IMR-90 (cell line): ENCODE results near the gene MAPK8IP3. TPM values are rescaled to one million over a fixed set of nuclear protein-coding genes. Genes with fewer than 3 reads are reported as not detected.

Source experiments
- ATAC-seq: fragments of 200-7000 bp; cut with Tn5 transposase; 2 replicates; pipeline ENCODE4 v1.9.1; 2020; ENCODE audit warnings: low read depth, mild to moderate bottlenecking, moderate library complexity
- BruUV-seq: library from RNA; stranded (reverse); fragments of 400-500 nt; replicated peaks from 2 replicates; lab custom pipeline; 2021; lab: Mats Ljungman, UMichigan
- CTCF ChIA-PET: fragments of 300-600 bp; formaldehyde crosslinking; extraction: SDS; loops from one replicate; lab custom pipeline; 2021; ENCODE audit warnings: antibody characterized with exemption; lab: Yijun Ruan, JAX
- POLR2A ChIA-PET: fragments of 300-600 bp; sonication (Branson Sonifier 250); formaldehyde crosslinking; loops from one replicate; lab custom pipeline; 2022; ENCODE audit warnings: antibody characterized with exemption; ENCODE audit not compliant: unreplicated experiment; lab: Charles Lee
- DNase-seq: peaks from one replicate; pipeline ENCODE4 v3.0.0; 2013
- H2AFZ ChIP-seq: replicated peaks from 2 replicates; pipeline ENCODE3; 2013; ENCODE audit warnings: low read length, mild to moderate bottlenecking; ENCODE audit not compliant: poor library complexity
- H2AK5ac ChIP-seq: 2 replicates; pipeline ENCODE4 v1.6.1; 2013; ENCODE audit warnings: low read depth, low read length, inconsistent platforms
- H2AK9ac ChIP-seq: replicated peaks from 2 replicates; pipeline ENCODE3; 2013; ENCODE audit warnings: mild to moderate bottlenecking, low read depth, low read length, moderate library complexity; ENCODE audit not compliant: poor library complexity
- H2BK120ac ChIP-seq: 2 replicates; pipeline ENCODE4 v1.6.1; 2013; ENCODE audit warnings: low read depth, low read length, inconsistent platforms
- H2BK15ac ChIP-seq: 3 replicates; pipeline ENCODE4 v1.6.1; 2013; ENCODE audit warnings: low read depth, low read length, inconsistent platforms
- H2BK20ac ChIP-seq: 2 replicates; pipeline ENCODE4 v1.6.1; 2013; ENCODE audit warnings: low read depth, mild to moderate bottlenecking, inconsistent platforms, low read length, moderate library complexity
- H2BK5ac ChIP-seq: 2 replicates; pipeline ENCODE4 v1.6.1; 2013; ENCODE audit warnings: mild to moderate bottlenecking, low read depth, low read length, inconsistent platforms; ENCODE audit not compliant: poor library complexity, severe bottlenecking
- H3K14ac ChIP-seq: replicated peaks from 2 replicates; pipeline ENCODE4 v1.6.1; 2013; ENCODE audit warnings: low read depth, low read length, inconsistent platforms
- H3K18ac ChIP-seq: 2 replicates; pipeline ENCODE4 v1.6.1; 2013; ENCODE audit warnings: low read depth, low read length, control low read depth
- H3K23ac ChIP-seq: 2 replicates; pipeline ENCODE4 v1.6.1; 2013; ENCODE audit warnings: low read depth, low read length, inconsistent platforms
- H3K27ac ChIP-seq: 2 replicates; pipeline ENCODE4 v1.5.1; 2013; ENCODE audit warnings: mild to moderate bottlenecking, control low read depth, low read length; ENCODE audit not compliant: insufficient read depth
- H3K27me3 ChIP-seq: 2 replicates; pipeline ENCODE4 v1.6.1; 2013; ENCODE audit warnings: low read length; ENCODE audit not compliant: control insufficient read depth, insufficient read depth
- H3K36me3 ChIP-seq: 2 replicates; pipeline ENCODE4 v1.6.1; 2013; ENCODE audit warnings: low read length, mixed read lengths; ENCODE audit not compliant: control insufficient read depth, insufficient read depth
- H3K4ac ChIP-seq: 2 replicates; pipeline ENCODE4 v1.6.1; 2013; ENCODE audit warnings: low read depth, low read length, inconsistent platforms
- H3K4me1 ChIP-seq: 2 replicates; pipeline ENCODE4 v1.6.1; 2013; ENCODE audit warnings: low read length, mixed read lengths; ENCODE audit not compliant: control insufficient read depth, insufficient read depth
- H3K4me2 ChIP-seq: 2 replicates; pipeline ENCODE4 v1.6.1; 2013; ENCODE audit warnings: low read depth, mild to moderate bottlenecking, control low read depth, low read length, moderate library complexity
- H3K4me3 ChIP-seq: 2 replicates; pipeline ENCODE4 v1.5.1; 2013; ENCODE audit warnings: low read depth, mild to moderate bottlenecking, control low read depth, low read length, moderate library complexity; ENCODE audit not compliant: insufficient read depth
- H3K56ac ChIP-seq: 2 replicates; pipeline ENCODE4 v1.6.1; 2013; ENCODE audit warnings: low read length, inconsistent platforms; ENCODE audit not compliant: insufficient read depth; ENCODE audit errors: extremely low read depth
- H3K79me1 ChIP-seq, 2 experiments: 2 replicates each; pipeline ENCODE4 v1.6.1; 2013; ENCODE audit warnings: low read length in 2 of 2, inconsistent platforms in 1 of 2, low read depth in 1 of 2
- H3K9ac ChIP-seq: 2 replicates; pipeline ENCODE4 v1.6.1; 2013; ENCODE audit warnings: low read depth, low read length, control low read depth
- H3K9me1 ChIP-seq: 2 replicates; pipeline ENCODE4 v1.6.1; 2013; ENCODE audit warnings: low read length, inconsistent platforms; ENCODE audit not compliant: insufficient read depth
- H3K9me3 ChIP-seq: 2 replicates; pipeline ENCODE4 v1.6.1; 2013; ENCODE audit warnings: low read length; ENCODE audit not compliant: control insufficient read depth, insufficient read depth
- H4K20me1 ChIP-seq: 2 replicates; pipeline ENCODE4 v1.6.1; 2013; ENCODE audit warnings: low read length, inconsistent platforms; ENCODE audit not compliant: insufficient read depth
- H4K5ac ChIP-seq: 2 replicates; pipeline ENCODE4 v1.6.1; 2013; ENCODE audit warnings: mild to moderate bottlenecking, low read depth, low read length, control low read depth
- H4K8ac ChIP-seq, 2 experiments: 2 replicates each; pipeline ENCODE4 v1.6.1; 2013; ENCODE audit warnings: low read depth in 2 of 2, low read length in 2 of 2, control low read depth in 1 of 2, inconsistent platforms in 1 of 2
- H4K91ac ChIP-seq: 2 replicates; pipeline ENCODE4 v1.6.1; 2013; ENCODE audit warnings: low read depth, low read length, inconsistent platforms; ENCODE audit not compliant: insufficient read depth
- BHLHE40 ChIP-seq: fragments of 150-350 bp; IDR thresholded peaks from 2 replicates; pipeline ENCODE4 v1.6.1; 2016; ENCODE audit warnings: mild to moderate bottlenecking, low read depth, low read length
- ELK1 ChIP-seq: fragments of 150-350 bp; IDR thresholded peaks from 2 replicates; pipeline ENCODE4 v1.6.1; 2016; ENCODE audit warnings: low read depth, mild to moderate bottlenecking, low read length, moderate library complexity, borderline replicate concordance
- POLR2A ChIP-seq: IDR thresholded peaks from 2 replicates; pipeline ENCODE4 v1.6.1; 2012; ENCODE audit warnings: mild to moderate bottlenecking, low read depth, low read length
- RFX5 ChIP-seq: IDR thresholded peaks from 2 replicates; pipeline ENCODE4 v1.8.0; 2012; ENCODE audit warnings: low read depth, mild to moderate bottlenecking, low read length, moderate library complexity
- SMC3 ChIP-seq: fragments of 150-350 bp; IDR thresholded peaks from 2 replicates; pipeline ENCODE4 v1.6.1; 2016; ENCODE audit warnings: low read depth, mild to moderate bottlenecking, antibody characterized with exemption, low read length, moderate library complexity
- WGBS, 2 experiments: methylation state at CpG; one replicate each; pipeline versions ENCODE4 v1.1.5 to v1.1.7; 2013; ENCODE audit warnings: missing lambda C conversion rate in 2 of 2; ENCODE audit not compliant: insufficient read length in 1 of 2; ENCODE audit errors: extremely low coverage in 2 of 2; 5-methylcytosine and 5-hydroxymethylcytosine counted together
- dilution Hi-C: fragments of 300-500 bp; cut with HindIII; formaldehyde crosslinking; loops from one replicate; pipeline ENCODE4 v1.14.3; 2018; ENCODE audit warnings: low sequenced_read_pairs; ENCODE audit not compliant: unreplicated experiment
- in situ Hi-C: fragments of 300-500 bp; cut with MboI; formaldehyde crosslinking; loops from 3 replicates; pipeline ENCODE4 v1.14.3; 2019; ENCODE audit warnings: low sequenced_read_pairs, inconsistent platforms, mixed read lengths
- intact Hi-C: fragments of 100-400 bp; cut with micrococcal nuclease; formaldehyde crosslinking; loops from 2 replicates; pipeline ENCODE4 v1.10.0; 2022
- polyA plus RNA-seq, 3 experiments: library from polyadenylated mRNA; depleted of rRNA; stranded (reverse); fragments of >200 nt; gene quantifications; 2 replicates each; pipeline ENCODE4 v1.2.3, GENCODE V29; 2012; ENCODE audit warnings: low replicate concordance in 1 of 3
- total RNA-seq: library from RNA; depleted of rRNA; stranded (reverse); fragments of >200 nt; gene quantifications from 2 replicates; pipeline ENCODE4 v1.2.3, GENCODE V29; 2012

Gene MAPK8IP3
- total and polyA plus RNA-seq, 2 of the 4 experiments (the other 2 are of a cell fraction) = 17.0 to 69.1 TPM

GRCh38 chr16:1674751-1675664 lies 31.0 kb upstream of the MAPK8IP3 start (continued):
- TF ChIP-seq ELK1 (no peak), RFX5 (no peak), POLR2A (no peak)

GRCh38 chr16:1676661-1677060 lies 29.3 kb upstream of the MAPK8IP3 start:
- peaks cover 32% of the 10 kb centered on the region for H3K9me1 ChIP-seq
- H4K8ac ChIP-seq = no peak overlapping the region
- H3K9ac ChIP-seq = no peak overlapping the region
- H3K27ac ChIP-seq = no peak overlapping the region
- in situ Hi-C loops = no loop called here
- no peak overlapping the region for H3K14ac ChIP-seq
- H3K23ac ChIP-seq = no peak overlapping the region
- peaks cover 19 to 73% of the 10 kb centered on the region in 2 experiments for H3K79me1 ChIP-seq
- no peak for DNase-seq
- H4K91ac ChIP-seq = no peak overlapping the region
- H4K20me1 ChIP-seq = peaks cover 34% of the 10 kb centered on the region
- peaks cover 8% of the 10 kb centered on the region for H3K4me1 ChIP-seq
- H2BK5ac ChIP-seq = no peak overlapping the region
- peaks cover 42% of the 10 kb centered on the region for H3K36me3 ChIP-seq
- WGBS, 2 experiments = no CpG with 5 or more reads among the region's 12 CpGs
- no peak overlapping the region for H2AK5ac ChIP-seq
- no peak overlapping the region for H2BK120ac ChIP-seq
- no peak for ATAC-seq
- no peak overlapping the region for H3K4ac ChIP-seq
- dilution Hi-C loops = no loop called here
- no peak overlapping the region for H2BK20ac ChIP-seq
- H3K9me3 ChIP-seq = no peaks in the 10 kb centered on the region
- H3K4me3 ChIP-seq = no peak overlapping the region
- H2AFZ ChIP-seq = no peak overlapping the region
- H2BK15ac ChIP-seq = no peak overlapping the region
- no peak overlapping the region for H2AK9ac ChIP-seq
- H3K27me3 ChIP-seq = no peaks in the 10 kb centered on the region
- ChIA-PET CTCF (no interaction called here), POLR2A (no interaction called here)
- no peak overlapping the region for H3K56ac ChIP-seq
- no peak overlapping the region for H3K18ac ChIP-seq
- H4K5ac ChIP-seq = no peak overlapping the region
- intact Hi-C loops = no loop called here
- no TSS peak for BruUV-seq
- TF ChIP-seq ELK1 = no peak
- no peak for TF ChIP-seq SMC3
- TF ChIP-seq BHLHE40 = no peak
- H3K4me2 ChIP-seq = no peak overlapping the region
